HepG2 (cell line): ENCODE results near the gene RASGRP2. TPM values are rescaled to one million over a fixed set of nuclear protein-coding genes. Genes with fewer than 3 reads are reported as not detected.

Experiments used
- ATAC-seq: fragments of 200-7000 bp; cut with Tn5 transposase; 3 replicates; pipeline ENCODE4 v1.9.1; 2020; ENCODE audit warnings: mild to moderate bottlenecking, moderate library complexity
- BruUV-seq: library from RNA; stranded (reverse); fragments of 400-500 nt; replicated peaks from 2 replicates; lab custom pipeline; 2021; lab: Mats Ljungman, UMichigan
- CTCF ChIA-PET: fragments of 300-600 bp; formaldehyde crosslinking; extraction: SDS; loops from one replicate; lab custom pipeline; 2021; ENCODE audit warnings: low total read pairs, inconsistent platforms, low intra/inter-chr PET ratio; lab: Yijun Ruan, JAX
- POLR2A ChIA-PET: fragments of 350-600 bp; sonication (Branson Sonifier 250); formaldehyde crosslinking; loops from one replicate; lab custom pipeline; 2020; ENCODE audit warnings: antibody characterized with exemption, inconsistent platforms; lab: Yijun Ruan, JAX
- DNase-seq: peaks from one replicate; pipeline ENCODE4 v3.0.0-alpha.2; 2015; ENCODE audit warnings: low spot score
- FAIRE-seq: peaks from 3 replicates; lab custom pipeline; 2011; peaks lifted over from hg19 to GRCh38; lab: Jason Lieb, UNC
- H2AFZ ChIP-seq: one replicate; pipeline ENCODE4 v1.6.1; 2011; ENCODE audit warnings: low read length, inconsistent platforms
- H3K27ac ChIP-seq: fragments of 300-600 bp; 3 replicates; pipeline ENCODE4 v1.8.0; 2011; ENCODE audit warnings: mixed run types, mild to moderate bottlenecking, mixed read lengths, low read length, inconsistent platforms; ENCODE audit not compliant: insufficient read depth; ENCODE audit errors: extremely low read length
- H3K27me3 ChIP-seq, 2 experiments: fragments of 200-600 bp in 1 of 2; 2 replicates in 1 of 2; 3 replicates in 1 of 2; pipeline versions ENCODE4 v1.6.0 to v1.8.0; 2011; ENCODE audit warnings: low read length in 2 of 2, mild to moderate bottlenecking in 2 of 2, moderate library complexity in 2 of 2, inconsistent platforms in 1 of 2; ENCODE audit not compliant: insufficient read depth in 2 of 2, control insufficient read depth in 1 of 2
- H3K36me3 ChIP-seq, 2 experiments: fragments of 200-600 bp in 1 of 2; replicated peaks in 1 of 2; 2 replicates in 1 of 2; 3 replicates in 1 of 2; pipeline versions ENCODE4 v1.5.1 to v1.8.0; 2011; ENCODE audit warnings: low read length in 2 of 2, inconsistent platforms in 1 of 2; ENCODE audit not compliant: insufficient read depth in 2 of 2, control insufficient read depth in 1 of 2
- H3K4me1 ChIP-seq: 2 replicates; pipeline ENCODE4 v1.5.1; 2012; ENCODE audit warnings: low read length, inconsistent platforms; ENCODE audit not compliant: insufficient read depth
- H3K4me2 ChIP-seq: 2 replicates; pipeline ENCODE4 v1.6.0; 2011; ENCODE audit warnings: low read depth, low read length, inconsistent platforms
- H3K4me3 ChIP-seq, 3 experiments: fragments of 200-600 bp in 1 of 3; sonication (generic), shearing (Covaris generic) in 1 of 3; replicated peaks in 1 of 3; 2 replicates each; pipeline ENCODE4 v1.5.1; 2011 to 2016; ENCODE audit warnings: low read length in 3 of 3, inconsistent platforms in 2 of 3, low read depth in 2 of 3, mild to moderate bottlenecking in 2 of 3, control low read depth in 1 of 3, mixed read lengths in 1 of 3; ENCODE audit not compliant: insufficient read depth in 1 of 3
- H3K79me2 ChIP-seq: one replicate; pipeline ENCODE4 v1.6.1; 2011; ENCODE audit warnings: low read length, inconsistent platforms; ENCODE audit not compliant: insufficient read depth
- H3K9ac ChIP-seq: 2 replicates; pipeline ENCODE4 v1.6.0; 2011; ENCODE audit warnings: mild to moderate bottlenecking, low read depth, low read length, inconsistent platforms; ENCODE audit not compliant: insufficient read depth
- H3K9me3 ChIP-seq: 2 replicates; pipeline ENCODE4 v1.5.1; 2012; ENCODE audit warnings: mild to moderate bottlenecking, low read length
- H4K20me1 ChIP-seq: 2 replicates; pipeline ENCODE4 v1.6.0; 2011; ENCODE audit warnings: inconsistent platforms, mild to moderate bottlenecking, low read length, moderate library complexity; ENCODE audit not compliant: insufficient read depth
- HOXA7 ChIP-seq: sonication (generic); formaldehyde crosslinking; IDR thresholded peaks from 2 replicates; pipeline ENCODE4 v1.8.1; 2022; ENCODE audit warnings: mild to moderate bottlenecking, missing genetic modification reagents, moderate library complexity
- MYNN ChIP-seq: sonication (generic); formaldehyde crosslinking; IDR thresholded peaks from 2 replicates; pipeline ENCODE4 v1.4.0; 2020; ENCODE audit warnings: mild to moderate bottlenecking, low read depth, missing genetic modification reagents
- PHF20 ChIP-seq: sonication (generic); formaldehyde crosslinking; IDR thresholded peaks from 2 replicates; pipeline ENCODE4 v1.5.0; 2020; ENCODE audit warnings: mild to moderate bottlenecking, missing genetic modification reagents
- RFXAP ChIP-seq: sonication (generic); formaldehyde crosslinking; IDR thresholded peaks from 2 replicates; pipeline ENCODE4 v1.4.0; 2020; ENCODE audit warnings: missing genetic modification reagents, borderline replicate concordance
- TAF1 ChIP-seq: sonication (generic); formaldehyde crosslinking; IDR thresholded peaks from 2 replicates; pipeline ENCODE4 v1.4.0; 2020; ENCODE audit warnings: missing genetic modification reagents
- ZNF24 ChIP-seq: fragments of 450-650 bp; IDR thresholded peaks from 2 replicates; pipeline ENCODE4 v1.6.1; 2017; ENCODE audit warnings: antibody characterized with exemption, mild to moderate bottlenecking
- ZNF282 ChIP-seq: fragments of 450-650 bp; IDR thresholded peaks from 2 replicates; pipeline ENCODE4 v1.6.1; 2018; ENCODE audit not compliant: partially characterized antibody
- ZNF768 ChIP-seq: sonication (generic); formaldehyde crosslinking; IDR thresholded peaks from 2 replicates; pipeline ENCODE4 v1.4.0; 2020; ENCODE audit warnings: missing genetic modification reagents
- WGBS: methylation state at CpG from one replicate; pipeline ENCODE4 v1.1.6; 2017; ENCODE audit warnings: low lambda C conversion rate; 5-methylcytosine and 5-hydroxymethylcytosine counted together
- in situ Hi-C: cut with HindIII; loops from 2 replicates; pipeline ENCODE4 v1.10.0; 2017; ENCODE audit warnings: low pct_unique_long_range_greater_than_20kb; ENCODE audit not compliant: extremely low pct_ligation_motif_present
- intact Hi-C: fragments of 100-400 bp; cut with micrococcal nuclease; formaldehyde crosslinking; loops from one replicate; pipeline ENCODE4 v1.10.0; 2022; ENCODE audit not compliant: unreplicated experiment
- polyA plus RNA-seq, 8 experiments: library from polyadenylated mRNA; depleted of rRNA in 3 of 8; stranded (reverse) in 7 of 8; unstranded in 1 of 8; fragments of >200 nt; fragmentation: Illumina TruSeq in 4 of 8; extraction: Trizol in 4 of 8; gene quantifications; 2 replicates each; pipeline versions ENCODE4 v1.2.1 to v1.2.3, GENCODE V29; 2011 to 2016; ENCODE audit warnings: low read depth in 4 of 8, missing spikeins in 1 of 8, mixed read lengths in 1 of 8; ENCODE audit not compliant: insufficient read depth in 1 of 8
- total RNA-seq, 5 experiments: library from RNA; depleted of rRNA; stranded (reverse); fragments of >200 nt; fragmentation: Illumina TruSeq; extraction: Trizol; gene quantifications; 2 replicates each; pipeline ENCODE4 v1.2.3, GENCODE V29; 2016; ENCODE audit warnings: low read depth in 1 of 5
- TF ChIP-seq, protein P1 (sequence below): sonication (generic); formaldehyde crosslinking; IDR thresholded peaks from 2 replicates; pipeline ENCODE4 v1.8.1; 2023; ENCODE audit warnings: missing genetic modification reagents, inconsistent platforms, borderline replicate concordance
- TF ChIP-seq, protein P2 (sequence below): sonication (generic); formaldehyde crosslinking; IDR thresholded peaks from 2 replicates; pipeline ENCODE4 v1.8.0; 2022; ENCODE audit warnings: mild to moderate bottlenecking, missing genetic modification reagents, moderate library complexity
- TF ChIP-seq, protein P3 (sequence below): sonication (generic); formaldehyde crosslinking; conservative IDR thresholded peaks from 2 replicates; pipeline ENCODE4 v1.4.0; 2020; ENCODE audit warnings: missing genetic modification reagents
- TF ChIP-seq, protein P4 (sequence below): sonication (generic); formaldehyde crosslinking; IDR thresholded peaks from 2 replicates; pipeline ENCODE4 v1.4.0; 2020; ENCODE audit warnings: missing genetic modification reagents

RASGRP2 gene
- total and polyA plus RNA-seq, 2 of the 13 experiments (the other 11 are each of a cell fraction or from before 2014, with no cell fraction given), result 0.61 TPM; not detected in 1

DNA sequence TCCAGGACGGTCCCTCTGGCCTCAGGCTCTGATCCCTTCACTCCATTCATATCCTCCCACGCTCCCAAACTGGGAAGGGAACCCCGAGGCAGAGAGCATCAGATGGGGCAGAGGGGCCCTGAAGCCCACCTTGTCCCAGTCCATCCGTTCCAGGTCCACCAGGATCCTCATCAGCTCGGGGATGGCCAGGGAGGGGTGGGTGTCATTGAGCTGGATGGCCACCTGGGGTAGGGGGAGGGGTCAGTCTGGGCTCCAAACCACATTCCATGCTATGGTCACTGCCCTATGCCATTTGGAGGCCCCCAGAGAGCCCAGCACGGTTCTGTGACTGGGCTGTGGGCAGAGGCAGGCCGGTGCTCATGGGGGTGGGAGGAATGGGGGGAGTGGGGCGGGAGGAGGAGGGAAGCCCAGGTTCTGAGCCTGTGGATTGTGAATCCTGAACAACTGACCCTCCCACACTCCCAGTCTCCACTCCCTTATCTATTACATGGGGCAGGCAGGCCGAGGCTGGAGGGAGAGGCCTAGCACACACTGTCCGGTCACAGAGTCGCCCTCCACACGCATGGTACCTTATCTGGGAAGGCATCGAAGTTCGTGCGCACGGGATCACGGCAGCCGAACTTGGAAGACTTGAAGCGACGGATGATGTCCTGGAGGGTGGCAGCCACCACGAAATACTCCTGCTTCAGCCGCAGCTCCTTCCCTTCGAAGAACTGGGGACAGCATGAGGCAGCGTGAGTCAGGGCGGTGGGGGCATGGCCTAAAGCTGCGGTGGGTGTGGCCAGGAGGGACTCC lies 10.4 kb upstream of the RASGRP2 start:
- no peak overlapping the region for H3K27ac ChIP-seq
- H3K9ac ChIP-seq, result no peak overlapping the region
- POLR2A ChIA-PET, result no interaction called here
- H3K4me2 ChIP-seq, result no peak overlapping the region
- CTCF ChIA-PET, result no interaction called here
- no peaks in the 10 kb centered on the region for H4K20me1 ChIP-seq
- no peak overlapping the region for H3K4me3 ChIP-seq
- no peak for ATAC-seq
- H3K9me3 ChIP-seq, result no peaks in the 10 kb centered on the region
- H3K79me2 ChIP-seq, result no peaks in the 10 kb centered on the region
- no peaks in the 10 kb centered on the region for H3K36me3 ChIP-seq
- in situ Hi-C loops (no loop called here), intact Hi-C loops (no loop called here)
- DNase-seq, result no peak
- WGBS, result 37% methylated on average over 22 of the region's 26 CpGs
- TF ChIP-seq ZNF768 (CRISPR knock-in tag), result no peak
- TF ChIP-seq PHF20 (CRISPR knock-in tag), result no peak
- no peak for TF ChIP-seq TAF1 (CRISPR knock-in tag)
- TF ChIP-seq, protein P1, sequence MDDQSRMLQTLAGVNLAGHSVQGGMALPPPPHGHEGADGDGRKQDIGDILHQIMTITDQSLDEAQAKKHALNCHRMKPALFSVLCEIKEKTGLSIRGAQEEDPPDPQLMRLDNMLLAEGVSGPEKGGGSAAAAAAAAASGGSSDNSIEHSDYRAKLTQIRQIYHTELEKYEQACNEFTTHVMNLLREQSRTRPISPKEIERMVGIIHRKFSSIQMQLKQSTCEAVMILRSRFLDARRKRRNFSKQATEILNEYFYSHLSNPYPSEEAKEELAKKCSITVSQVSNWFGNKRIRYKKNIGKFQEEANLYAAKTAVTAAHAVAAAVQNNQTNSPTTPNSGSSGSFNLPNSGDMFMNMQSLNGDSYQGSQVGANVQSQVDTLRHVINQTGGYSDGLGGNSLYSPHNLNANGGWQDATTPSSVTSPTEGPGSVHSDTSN, result no peak
- TF ChIP-seq, protein P2, sequence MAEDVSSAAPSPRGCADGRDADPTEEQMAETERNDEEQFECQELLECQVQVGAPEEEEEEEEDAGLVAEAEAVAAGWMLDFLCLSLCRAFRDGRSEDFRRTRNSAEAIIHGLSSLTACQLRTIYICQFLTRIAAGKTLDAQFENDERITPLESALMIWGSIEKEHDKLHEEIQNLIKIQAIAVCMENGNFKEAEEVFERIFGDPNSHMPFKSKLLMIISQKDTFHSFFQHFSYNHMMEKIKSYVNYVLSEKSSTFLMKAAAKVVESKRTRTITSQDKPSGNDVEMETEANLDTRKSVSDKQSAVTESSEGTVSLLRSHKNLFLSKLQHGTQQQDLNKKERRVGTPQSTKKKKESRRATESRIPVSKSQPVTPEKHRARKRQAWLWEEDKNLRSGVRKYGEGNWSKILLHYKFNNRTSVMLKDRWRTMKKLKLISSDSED (CRISPR knock-in tag), result no peak
- TF ChIP-seq, protein P3, sequence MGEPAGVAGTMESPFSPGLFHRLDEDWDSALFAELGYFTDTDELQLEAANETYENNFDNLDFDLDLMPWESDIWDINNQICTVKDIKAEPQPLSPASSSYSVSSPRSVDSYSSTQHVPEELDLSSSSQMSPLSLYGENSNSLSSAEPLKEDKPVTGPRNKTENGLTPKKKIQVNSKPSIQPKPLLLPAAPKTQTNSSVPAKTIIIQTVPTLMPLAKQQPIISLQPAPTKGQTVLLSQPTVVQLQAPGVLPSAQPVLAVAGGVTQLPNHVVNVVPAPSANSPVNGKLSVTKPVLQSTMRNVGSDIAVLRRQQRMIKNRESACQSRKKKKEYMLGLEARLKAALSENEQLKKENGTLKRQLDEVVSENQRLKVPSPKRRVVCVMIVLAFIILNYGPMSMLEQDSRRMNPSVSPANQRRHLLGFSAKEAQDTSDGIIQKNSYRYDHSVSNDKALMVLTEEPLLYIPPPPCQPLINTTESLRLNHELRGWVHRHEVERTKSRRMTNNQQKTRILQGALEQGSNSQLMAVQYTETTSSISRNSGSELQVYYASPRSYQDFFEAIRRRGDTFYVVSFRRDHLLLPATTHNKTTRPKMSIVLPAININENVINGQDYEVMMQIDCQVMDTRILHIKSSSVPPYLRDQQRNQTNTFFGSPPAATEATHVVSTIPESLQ (CRISPR knock-in tag), result no peak
- TF ChIP-seq, protein P4, sequence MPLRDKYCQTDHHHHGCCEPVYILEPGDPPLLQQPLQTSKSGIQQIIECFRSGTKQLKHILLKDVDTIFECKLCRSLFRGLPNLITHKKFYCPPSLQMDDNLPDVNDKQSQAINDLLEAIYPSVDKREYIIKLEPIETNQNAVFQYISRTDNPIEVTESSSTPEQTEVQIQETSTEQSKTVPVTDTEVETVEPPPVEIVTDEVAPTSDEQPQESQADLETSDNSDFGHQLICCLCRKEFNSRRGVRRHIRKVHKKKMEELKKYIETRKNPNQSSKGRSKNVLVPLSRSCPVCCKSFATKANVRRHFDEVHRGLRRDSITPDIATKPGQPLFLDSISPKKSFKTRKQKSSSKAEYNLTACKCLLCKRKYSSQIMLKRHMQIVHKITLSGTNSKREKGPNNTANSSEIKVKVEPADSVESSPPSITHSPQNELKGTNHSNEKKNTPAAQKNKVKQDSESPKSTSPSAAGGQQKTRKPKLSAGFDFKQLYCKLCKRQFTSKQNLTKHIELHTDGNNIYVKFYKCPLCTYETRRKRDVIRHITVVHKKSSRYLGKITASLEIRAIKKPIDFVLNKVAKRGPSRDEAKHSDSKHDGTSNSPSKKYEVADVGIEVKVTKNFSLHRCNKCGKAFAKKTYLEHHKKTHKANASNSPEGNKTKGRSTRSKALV (CRISPR knock-in tag), result no peak
- TF ChIP-seq HOXA7 (CRISPR knock-in tag), result no peak
- TF ChIP-seq ZNF282, result no peak
- no peak for TF ChIP-seq RFXAP (CRISPR knock-in tag)
- no peak for TF ChIP-seq ZNF24
- TF ChIP-seq MYNN (CRISPR knock-in tag), result no peak
- no peak overlapping the region for H2AFZ ChIP-seq
- no peak for FAIRE-seq
- H3K4me1 ChIP-seq, result peaks cover 35% of the 10 kb centered on the region
- BruUV-seq, result no TSS peak
- H3K27me3 ChIP-seq, result peaks cover 3 to 15% of the 10 kb centered on the region in 2 experiments; a peak in 3 of 5 replicates
